H1 (cell line): Measurements from ENCODE around the gene SSTR3. TPM values are rescaled to one million over a fixed set of nuclear protein-coding genes. Genes with fewer than 3 reads are reported as not detected.

ENCODE experiments used
- CTCF ChIA-PET: fragments of 300-600 bp; sonication (Branson Sonifier 250); formaldehyde crosslinking; loops from one replicate; lab custom pipeline; 2021; ENCODE audit not compliant: partially characterized antibody; lab: Charles Lee
- POLR2A ChIA-PET: fragments of 300-600 bp; sonication (Branson Sonifier 250); formaldehyde crosslinking; loops from one replicate; lab custom pipeline; 2021; ENCODE audit warnings: inconsistent platforms; ENCODE audit not compliant: partially characterized antibody; lab: Charles Lee
- DNase-seq, 2 experiments: peaks; one replicate each; pipeline versions ENCODE4 v3.0.0 to v3.0.0-alpha.2; 2010 to 2022; ENCODE audit warnings: low spot score in 2 of 2, low read depth in 1 of 2, mixed read lengths in 1 of 2
- FAIRE-seq: peaks from 2 replicates; lab custom pipeline; 2011; peaks lifted over from hg19 to GRCh38; lab: Jason Lieb, UNC
- H2AFZ ChIP-seq: 2 replicates; pipeline ENCODE4 v1.8.1; 2012; ENCODE audit warnings: low read length, inconsistent platforms
- H2AK5ac ChIP-seq: 2 replicates; pipeline ENCODE4 v1.6.1; 2013; ENCODE audit warnings: low read depth, low read length
- H2BK120ac ChIP-seq: replicated peaks from 2 replicates; pipeline ENCODE3; 2013; ENCODE audit warnings: low read depth, low read length, inconsistent platforms
- H2BK12ac ChIP-seq: 2 replicates; pipeline ENCODE4 v1.6.1; 2013; ENCODE audit warnings: low read depth, low read length
- H2BK15ac ChIP-seq: 2 replicates; pipeline ENCODE4 v1.6.1; 2013; ENCODE audit warnings: low read length
- H2BK20ac ChIP-seq: 2 replicates; pipeline ENCODE4 v1.6.1; 2013; ENCODE audit warnings: low read length
- H2BK5ac ChIP-seq: 2 replicates; pipeline ENCODE4 v1.6.1; 2013; ENCODE audit warnings: low read depth, low read length
- H3K14ac ChIP-seq: 2 replicates; pipeline ENCODE4 v1.6.1; 2013; ENCODE audit warnings: inconsistent platforms; ENCODE audit not compliant: insufficient read length
- H3K18ac ChIP-seq: 2 replicates; pipeline ENCODE4 v1.6.1; 2013; ENCODE audit warnings: low read length; ENCODE audit errors: extremely low read depth
- H3K23ac ChIP-seq: 2 replicates; pipeline ENCODE4 v1.6.1; 2013; ENCODE audit warnings: inconsistent platforms; ENCODE audit not compliant: insufficient read length
- H3K23me2 ChIP-seq: 2 replicates; pipeline ENCODE4 v1.6.1; 2013; ENCODE audit warnings: low read depth, low read length
- H3K27ac ChIP-seq: 2 replicates; pipeline ENCODE4 v1.6.1; 2011; ENCODE audit warnings: low read depth, low read length, inconsistent platforms
- H3K27me3 ChIP-seq, 4 experiments: replicated peaks in 1 of 4; 1 replicate in 1 of 4; 2 replicates in 3 of 4; pipeline versions ENCODE4 v1.6.1 to v1.8.1; 2011 to 2013; ENCODE audit warnings: low read length in 3 of 4, mild to moderate bottlenecking in 3 of 4, inconsistent platforms in 2 of 4, mixed read lengths in 2 of 4, moderate library complexity in 1 of 4; ENCODE audit not compliant: control insufficient read depth in 3 of 4, insufficient read depth in 3 of 4; ENCODE audit errors: extremely low read depth in 1 of 4
- H3K36me3 ChIP-seq, 4 experiments: 2 replicates each; pipeline versions ENCODE4 v1.6.1 to v1.8.1; 2011 to 2013; ENCODE audit warnings: mild to moderate bottlenecking in 4 of 4, low read length in 3 of 4, moderate library complexity in 2 of 4, control low read depth in 1 of 4, inconsistent platforms in 1 of 4; ENCODE audit not compliant: insufficient read depth in 4 of 4, control insufficient read depth in 2 of 4
- H3K4ac ChIP-seq: replicated peaks from 2 replicates; pipeline ENCODE3; 2013; ENCODE audit warnings: low read length, low read depth, mixed read lengths, inconsistent platforms; ENCODE audit not compliant: insufficient read length
- H3K4me1 ChIP-seq, 4 experiments: replicated peaks in 1 of 4; 1 replicate in 1 of 4; 2 replicates in 3 of 4; pipeline versions ENCODE4 v1.6.1 to v1.8.1; 2011 to 2013; ENCODE audit warnings: low read length in 3 of 4, inconsistent platforms in 2 of 4, mixed read lengths in 1 of 4; ENCODE audit not compliant: insufficient read depth in 4 of 4, control insufficient read depth in 3 of 4
- H3K4me2 ChIP-seq, 2 experiments: 2 replicates each; pipeline versions ENCODE4 v1.6.1 to v1.8.1; 2011 to 2013; ENCODE audit warnings: low read depth in 2 of 2, low read length in 2 of 2, control low read depth in 1 of 2, inconsistent platforms in 1 of 2, mild to moderate bottlenecking in 1 of 2; ENCODE audit not compliant: insufficient read depth in 1 of 2
- H3K4me3 ChIP-seq, 4 experiments: fragments of 200-600, 300-600 bp in 1 of 4; sonication (generic), shearing (Covaris generic), sonication (Bioruptor Twin) in 1 of 4; 2 replicates each; pipeline versions ENCODE4 v1.5.1 to v1.8.1; 2011 to 2016; ENCODE audit warnings: low read length in 4 of 4, low read depth in 3 of 4, control low read depth in 2 of 4, inconsistent platforms in 2 of 4, mild to moderate bottlenecking in 2 of 4, mixed read lengths in 1 of 4, moderate library complexity in 1 of 4; ENCODE audit not compliant: insufficient read depth in 2 of 4; ENCODE audit errors: extremely low read depth in 1 of 4
- H3K56ac ChIP-seq: replicated peaks from 2 replicates; pipeline ENCODE3; 2013; ENCODE audit warnings: low read depth, mild to moderate bottlenecking, mixed read lengths, low read length, inconsistent platforms; ENCODE audit not compliant: insufficient read length
- H3K79me1 ChIP-seq: 2 replicates; pipeline ENCODE4 v1.6.1; 2013; ENCODE audit warnings: low read depth, low read length, control low read depth
- H3K79me2 ChIP-seq, 2 experiments: 2 replicates each; pipeline versions ENCODE4 v1.6.1 to v1.8.1; 2012 to 2013; ENCODE audit warnings: low read length in 2 of 2, mild to moderate bottlenecking in 2 of 2, inconsistent platforms in 1 of 2; ENCODE audit not compliant: insufficient read depth in 2 of 2, control insufficient read depth in 1 of 2
- H3K9ac ChIP-seq, 4 experiments: replicated peaks in 1 of 4; 1 replicate in 1 of 4; 2 replicates in 3 of 4; pipeline versions ENCODE4 v1.6.1 to v1.8.1; 2011 to 2013; ENCODE audit warnings: low read depth in 3 of 4, low read length in 3 of 4, control low read depth in 2 of 4, mild to moderate bottlenecking in 2 of 4, moderate library complexity in 2 of 4, inconsistent platforms in 1 of 4; ENCODE audit errors: extremely low read depth in 1 of 4
- H3K9me3 ChIP-seq, 2 experiments: 2 replicates each; pipeline versions ENCODE4 v1.6.1 to v1.8.1; 2012 to 2013; ENCODE audit warnings: mild to moderate bottlenecking in 2 of 2, moderate library complexity in 2 of 2, control low read depth in 1 of 2, inconsistent platforms in 1 of 2, low read depth in 1 of 2, low read length in 1 of 2, mixed read lengths in 1 of 2; ENCODE audit not compliant: insufficient read depth in 2 of 2
- H4K20me1 ChIP-seq, 2 experiments: replicated peaks in 1 of 2; 2 replicates each; pipeline versions ENCODE3 to v1.8.1; 2011 to 2013; ENCODE audit warnings: inconsistent platforms in 2 of 2, low read length in 2 of 2, mild to moderate bottlenecking in 1 of 2; ENCODE audit not compliant: insufficient read depth in 2 of 2, control insufficient read depth in 1 of 2
- H4K5ac ChIP-seq: 2 replicates; pipeline ENCODE4 v1.6.1; 2013; ENCODE audit warnings: low read length, low read depth, mixed read lengths, inconsistent platforms; ENCODE audit not compliant: insufficient read length
- H4K8ac ChIP-seq: 2 replicates; pipeline ENCODE4 v1.8.0; 2013; ENCODE audit warnings: mild to moderate bottlenecking, moderate library complexity, low read length, inconsistent platforms; ENCODE audit not compliant: insufficient read depth; ENCODE audit errors: extremely low read depth
- H4K91ac ChIP-seq: replicated peaks from 2 replicates; pipeline ENCODE3; 2013; ENCODE audit warnings: low read length, mixed read lengths, inconsistent platforms; ENCODE audit not compliant: insufficient read length
- CHD2 ChIP-seq: IDR thresholded peaks from 2 replicates; pipeline ENCODE4 v1.6.1; 2012; ENCODE audit warnings: low read length, improper control_type of control experiment
- PHF8 ChIP-seq: fragments of 200-600 bp; sonication (generic); conservative IDR thresholded peaks from 2 replicates; pipeline ENCODE4 v1.7.1; 2012; ENCODE audit warnings: low read depth, mild to moderate bottlenecking, inconsistent platforms, low read length, moderate library complexity
- POLR2A ChIP-seq, 2 experiments: IDR thresholded peaks; 1 replicate in 1 of 2; 2 replicates in 1 of 2; pipeline ENCODE4 v1.6.1; 2011; ENCODE audit warnings: low read depth in 2 of 2, low read length in 2 of 2, mild to moderate bottlenecking in 2 of 2; ENCODE audit errors: control extremely low read depth in 1 of 2
- RXRA ChIP-seq: IDR thresholded peaks from 2 replicates; pipeline ENCODE4 v1.6.1; 2011; ENCODE audit warnings: low read depth, mild to moderate bottlenecking, low read length, moderate library complexity; ENCODE audit not compliant: insufficient read depth
- SIN3A ChIP-seq, 2 experiments: IDR thresholded peaks in 1 of 2; conservative IDR thresholded peaks in 1 of 2; 2 replicates each; pipeline ENCODE4 v1.6.1; 2011 to 2012; ENCODE audit warnings: low read length in 2 of 2, improper control_type of control experiment in 1 of 2, low read depth in 1 of 2, mild to moderate bottlenecking in 1 of 2
- SIRT6 ChIP-seq: IDR thresholded peaks from one replicate; pipeline ENCODE4 v1.7.1; 2012; ENCODE audit warnings: low read length, inconsistent platforms
- SIX5 ChIP-seq: IDR thresholded peaks from 2 replicates; pipeline ENCODE4 v1.6.1; 2011; ENCODE audit warnings: mild to moderate bottlenecking, low read depth, low read length
- SUZ12 ChIP-seq: fragments of 200-600 bp; sonication (generic); IDR thresholded peaks from 2 replicates; pipeline ENCODE4 v1.6.1; 2012; ENCODE audit warnings: mild to moderate bottlenecking, inconsistent platforms, low read length, moderate library complexity, mixed read lengths
- TAF7 ChIP-seq: optimal IDR thresholded peaks from 2 replicates; pipeline ENCODE3; 2011; ENCODE audit warnings: low read depth, mild to moderate bottlenecking, inconsistent platforms, low read length, moderate library complexity, borderline replicate concordance
- TEAD4 ChIP-seq: IDR thresholded peaks from 2 replicates; pipeline ENCODE4 v1.6.1; 2012; ENCODE audit warnings: low read depth, low read length, inconsistent platforms, mixed read lengths
- WGBS, 2 experiments: shearing (Covaris generic) in 1 of 2; methylation state at CpG; one replicate each; pipeline versions ENCODE4 v1.1.6 to v1.1.7; 2013 to 2015; ENCODE audit warnings: low lambda C conversion rate in 2 of 2, mixed read lengths in 2 of 2, inconsistent platforms in 1 of 2, low coverage in 1 of 2, missing lambda C conversion rate in 1 of 2; ENCODE audit not compliant: insufficient replicate concordance in 2 of 2, insufficient coverage in 1 of 2, insufficient read length in 1 of 2; ENCODE audit errors: extremely low coverage in 1 of 2, missing lambda C conversion rate in 1 of 2; 5-methylcytosine and 5-hydroxymethylcytosine counted together
- polyA plus RNA-seq, 7 experiments: library from polyadenylated mRNA; depleted of rRNA in 3 of 7; stranded (reverse) in 5 of 7; unstranded in 2 of 7; fragments of >200 nt in 5 of 7; fragments of 200-250 nt in 2 of 7; gene quantifications; 1 replicate in 5 of 7; 2 replicates in 1 of 7; 4 replicates in 1 of 7; pipeline versions ENCODE4 v1.2.1 to v1.2.3, GENCODE V29; 2011 to 2013; ENCODE audit warnings: missing spikeins in 2 of 7, mixed read lengths in 2 of 7
- total RNA-seq: library from RNA; stranded (reverse); fragmentation: NEBNext Ultra II Directional; extraction: Animal tissue kit (Norgen Biotek cat#: 25700); gene quantifications from 2 replicates; pipeline ENCODE4 v1.2.1, GENCODE V29; 2021

SSTR3 gene
- total and polyA plus RNA-seq, 2 of the 8 experiments (the other 6 are each of a cell fraction or from before 2014, with no cell fraction given), result 0.22 to 0.77 TPM

GRCh38 chr22:37209140-37209845, 3.0 kb downstream of the SSTR3 start:
- TF ChIP-seq CHD2 (no peak), PHF8 (no peak), SUZ12 (no peak), RXRA (no peak), SIX5 (no peak), TEAD4 (no peak), TAF7 (no peak), SIRT6 (no peak), POLR2A (IDR thresholded peaks at IDR 0.05; ENCODE audit: control extremely low read depth in 1 of 2, low read depth in 2 of 2, low read length in 2 of 2) (no peak), SIN3A (conservative IDR thresholded peaks at IDR 0.05 in 1 of 2, IDR thresholded peaks at IDR 0.05 in 1 of 2; ENCODE audit: low read depth in 1 of 2, low read length in 2 of 2) (no peak)
- no peak overlapping the region for H2AFZ ChIP-seq
- peak overlapping the region; percentile 1; the same call in 1 of the 2 replicates for H4K8ac ChIP-seq
- no peaks in the 10 kb centered on the region for H4K20me1 ChIP-seq
- H2BK12ac ChIP-seq, result no peak overlapping the region
- H3K79me2 ChIP-seq, result no peaks in the 10 kb centered on the region
- no peaks in the 10 kb centered on the region for H3K9me3 ChIP-seq
- no peak overlapping the region for H3K4ac ChIP-seq
- H3K23ac ChIP-seq, result no peak overlapping the region
- peaks cover 3% of the 10 kb centered on the region; the same call in 1 of the 2 replicates for H3K23me2 ChIP-seq
- no peak overlapping the region for H2AK5ac ChIP-seq
- H4K91ac ChIP-seq, result no peak overlapping the region
- peaks cover 0 to 4% (median 1%) of the 10 kb centered on the region in 4 experiments; a peak in 3 of 7 replicates for H3K27me3 ChIP-seq
- H3K79me1 ChIP-seq, result no peaks in the 10 kb centered on the region
- no peak overlapping the region for H3K27ac ChIP-seq
- 82% methylated on average over 9 of the region's 9 CpGs; no CpG with 5 or more reads in 1 of the 2 experiments for WGBS, 2 experiments
- FAIRE-seq (no peak), DNase-seq (no peak)
- H3K14ac ChIP-seq, result no peak overlapping the region
- no peak overlapping the region for H2BK120ac ChIP-seq
- no peak overlapping the region for H3K4me2 ChIP-seq
- no peaks in the 10 kb centered on the region for H3K36me3 ChIP-seq
- H2BK20ac ChIP-seq, result no peak overlapping the region
- no peak overlapping the region for H3K9ac ChIP-seq
- ChIA-PET CTCF (interaction anchor here (0.9 to 2.8 kb wide), 8 partner anchors 9 to 107 kb away, joined by 3 to 29 read pairs (median 4); no protein-coding TSS in a partner anchor), POLR2A (interaction anchor here (1.8 kb wide), 1 partner anchor 9 kb away, joined by 4 read pairs; no protein-coding TSS in a partner anchor)
- H3K4me3 ChIP-seq, result no peak overlapping the region
- peaks cover 0 to 8% (median 3%) of the 10 kb centered on the region in 4 experiments; a peak in 6 of 7 replicates for H3K4me1 ChIP-seq
- H2BK15ac ChIP-seq, result no peak overlapping the region
- H4K5ac ChIP-seq, result no peak overlapping the region
- H2BK5ac ChIP-seq, result no peak overlapping the region
- no peak overlapping the region for H3K18ac ChIP-seq
- H3K56ac ChIP-seq, result no peak overlapping the region
